ENCODE results near the gene PPP1R3F. TPM values are rescaled to one million over a fixed set of nuclear protein-coding genes. Genes with fewer than 3 reads are reported as not detected.

Gene PPP1R3F
- total and polyA plus RNA-seq, 4 donors = 0.78 to 1.7 (median 1.4) TPM

DNA sequence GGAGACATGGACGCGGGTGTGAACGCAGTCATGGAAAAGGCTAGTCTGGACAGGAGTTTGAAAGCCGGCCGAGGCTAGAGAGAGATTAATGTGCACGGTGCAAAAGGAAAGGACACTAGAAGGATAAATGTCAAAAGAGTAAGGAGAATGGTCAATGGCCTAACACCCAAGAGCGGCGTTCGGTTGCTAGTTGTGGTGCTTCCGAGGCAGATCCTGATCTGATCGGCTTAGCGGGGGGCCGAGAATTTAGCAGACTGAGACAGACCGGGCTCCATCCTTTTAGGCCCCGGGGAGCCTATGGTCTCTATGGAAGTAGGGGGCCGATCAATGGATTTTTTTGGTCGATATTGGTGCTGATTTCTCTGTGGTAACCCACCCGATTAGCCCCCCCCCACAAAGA, 40.8 kb downstream of the PPP1R3F start:
- no peak overlapping the region for H3K27ac ChIP-seq (ENCODE audit: low read depth in 1 of 2, low read length in 2 of 2)

DNA sequence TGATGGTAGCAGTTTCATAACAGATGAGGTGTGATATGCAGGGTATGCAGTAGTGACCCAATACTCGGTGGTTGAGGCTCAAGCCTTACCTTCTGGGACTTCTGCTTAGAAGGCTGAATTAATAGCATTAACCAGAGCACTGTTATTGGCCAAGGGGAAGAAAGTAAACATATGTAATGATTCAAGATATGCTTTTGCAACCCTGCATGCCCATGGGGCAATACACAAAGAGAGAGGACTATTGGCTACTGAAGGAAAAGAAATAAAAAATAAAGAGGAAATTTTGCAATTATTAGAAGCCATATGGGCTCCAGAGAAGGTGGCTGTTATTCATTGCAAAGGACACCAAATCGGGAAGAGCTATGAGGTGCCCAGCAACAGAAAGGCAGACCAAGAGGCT, 42.6 kb downstream of the PPP1R3F start:
- Histone ChIP-seq H3K36me3 (ENCODE audit: control insufficient read depth in 4 of 4, insufficient read depth in 3 of 4, low read depth in 1 of 4, low read length in 3 of 4) (no peaks in the 10 kb centered on the region), H3K4me1 (ENCODE audit: control insufficient read depth in 4 of 4, insufficient read depth in 4 of 4, low read length in 3 of 4) (peaks cover 0 to 12% (median 7%) of the 10 kb centered on the region in 4 donors), H3K4me3 (ENCODE audit: low read depth in 1 of 3, low read length in 3 of 3) (no peak overlapping the region), H3K9ac (ENCODE audit: low read depth in 1 of 2, low read length in 2 of 2) (no peak overlapping the region), H3K27ac (ENCODE audit: low read depth in 1 of 2, low read length in 2 of 2) (no peak overlapping the region), H3K9me3 (ENCODE audit: control insufficient read depth in 4 of 4, low read length in 3 of 4) (no peaks in the 10 kb centered on the region), H3K27me3 (ENCODE audit: control insufficient read depth in 4 of 4, insufficient read depth in 4 of 4, low read length in 3 of 4) (no peaks in the 10 kb centered on the region)
- TF ChIP-seq, protein P1, sequence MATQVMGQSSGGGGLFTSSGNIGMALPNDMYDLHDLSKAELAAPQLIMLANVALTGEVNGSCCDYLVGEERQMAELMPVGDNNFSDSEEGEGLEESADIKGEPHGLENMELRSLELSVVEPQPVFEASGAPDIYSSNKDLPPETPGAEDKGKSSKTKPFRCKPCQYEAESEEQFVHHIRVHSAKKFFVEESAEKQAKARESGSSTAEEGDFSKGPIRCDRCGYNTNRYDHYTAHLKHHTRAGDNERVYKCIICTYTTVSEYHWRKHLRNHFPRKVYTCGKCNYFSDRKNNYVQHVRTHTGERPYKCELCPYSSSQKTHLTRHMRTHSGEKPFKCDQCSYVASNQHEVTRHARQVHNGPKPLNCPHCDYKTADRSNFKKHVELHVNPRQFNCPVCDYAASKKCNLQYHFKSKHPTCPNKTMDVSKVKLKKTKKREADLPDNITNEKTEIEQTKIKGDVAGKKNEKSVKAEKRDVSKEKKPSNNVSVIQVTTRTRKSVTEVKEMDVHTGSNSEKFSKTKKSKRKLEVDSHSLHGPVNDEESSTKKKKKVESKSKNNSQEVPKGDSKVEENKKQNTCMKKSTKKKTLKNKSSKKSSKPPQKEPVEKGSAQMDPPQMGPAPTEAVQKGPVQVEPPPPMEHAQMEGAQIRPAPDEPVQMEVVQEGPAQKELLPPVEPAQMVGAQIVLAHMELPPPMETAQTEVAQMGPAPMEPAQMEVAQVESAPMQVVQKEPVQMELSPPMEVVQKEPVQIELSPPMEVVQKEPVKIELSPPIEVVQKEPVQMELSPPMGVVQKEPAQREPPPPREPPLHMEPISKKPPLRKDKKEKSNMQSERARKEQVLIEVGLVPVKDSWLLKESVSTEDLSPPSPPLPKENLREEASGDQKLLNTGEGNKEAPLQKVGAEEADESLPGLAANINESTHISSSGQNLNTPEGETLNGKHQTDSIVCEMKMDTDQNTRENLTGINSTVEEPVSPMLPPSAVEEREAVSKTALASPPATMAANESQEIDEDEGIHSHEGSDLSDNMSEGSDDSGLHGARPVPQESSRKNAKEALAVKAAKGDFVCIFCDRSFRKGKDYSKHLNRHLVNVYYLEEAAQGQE (IDR thresholded peaks at IDR 0.05) = no peak
- TF ChIP-seq NR2F2 (IDR thresholded peaks at IDR 0.05) = no peak
- TF ChIP-seq TAF1 (conservative IDR thresholded peaks at IDR 0.05) = no peak
- TF ChIP-seq, protein P2, sequence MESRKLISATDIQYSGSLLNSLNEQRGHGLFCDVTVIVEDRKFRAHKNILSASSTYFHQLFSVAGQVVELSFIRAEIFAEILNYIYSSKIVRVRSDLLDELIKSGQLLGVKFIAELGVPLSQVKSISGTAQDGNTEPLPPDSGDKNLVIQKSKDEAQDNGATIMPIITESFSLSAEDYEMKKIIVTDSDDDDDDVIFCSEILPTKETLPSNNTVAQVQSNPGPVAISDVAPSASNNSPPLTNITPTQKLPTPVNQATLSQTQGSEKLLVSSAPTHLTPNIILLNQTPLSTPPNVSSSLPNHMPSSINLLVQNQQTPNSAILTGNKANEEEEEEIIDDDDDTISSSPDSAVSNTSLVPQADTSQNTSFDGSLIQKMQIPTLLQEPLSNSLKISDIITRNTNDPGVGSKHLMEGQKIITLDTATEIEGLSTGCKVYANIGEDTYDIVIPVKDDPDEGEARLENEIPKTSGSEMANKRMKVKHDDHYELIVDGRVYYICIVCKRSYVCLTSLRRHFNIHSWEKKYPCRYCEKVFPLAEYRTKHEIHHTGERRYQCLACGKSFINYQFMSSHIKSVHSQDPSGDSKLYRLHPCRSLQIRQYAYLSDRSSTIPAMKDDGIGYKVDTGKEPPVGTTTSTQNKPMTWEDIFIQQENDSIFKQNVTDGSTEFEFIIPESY (IDR thresholded peaks at IDR 0.05) = no peak
- TF ChIP-seq YY1 (IDR thresholded peaks at IDR 0.05) = no peak
- no peak for TF ChIP-seq FOXA2 (IDR thresholded peaks at IDR 0.05)
- TF ChIP-seq, protein P3, sequence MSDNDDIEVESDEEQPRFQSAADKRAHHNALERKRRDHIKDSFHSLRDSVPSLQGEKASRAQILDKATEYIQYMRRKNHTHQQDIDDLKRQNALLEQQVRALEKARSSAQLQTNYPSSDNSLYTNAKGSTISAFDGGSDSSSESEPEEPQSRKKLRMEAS (IDR thresholded peaks at IDR 0.05) = no peak
- no peak for TF ChIP-seq RXRA (IDR thresholded peaks at IDR 0.05)
- no peak for TF ChIP-seq FOXA1 (IDR thresholded peaks at IDR 0.05)
- TF ChIP-seq, protein P4, sequence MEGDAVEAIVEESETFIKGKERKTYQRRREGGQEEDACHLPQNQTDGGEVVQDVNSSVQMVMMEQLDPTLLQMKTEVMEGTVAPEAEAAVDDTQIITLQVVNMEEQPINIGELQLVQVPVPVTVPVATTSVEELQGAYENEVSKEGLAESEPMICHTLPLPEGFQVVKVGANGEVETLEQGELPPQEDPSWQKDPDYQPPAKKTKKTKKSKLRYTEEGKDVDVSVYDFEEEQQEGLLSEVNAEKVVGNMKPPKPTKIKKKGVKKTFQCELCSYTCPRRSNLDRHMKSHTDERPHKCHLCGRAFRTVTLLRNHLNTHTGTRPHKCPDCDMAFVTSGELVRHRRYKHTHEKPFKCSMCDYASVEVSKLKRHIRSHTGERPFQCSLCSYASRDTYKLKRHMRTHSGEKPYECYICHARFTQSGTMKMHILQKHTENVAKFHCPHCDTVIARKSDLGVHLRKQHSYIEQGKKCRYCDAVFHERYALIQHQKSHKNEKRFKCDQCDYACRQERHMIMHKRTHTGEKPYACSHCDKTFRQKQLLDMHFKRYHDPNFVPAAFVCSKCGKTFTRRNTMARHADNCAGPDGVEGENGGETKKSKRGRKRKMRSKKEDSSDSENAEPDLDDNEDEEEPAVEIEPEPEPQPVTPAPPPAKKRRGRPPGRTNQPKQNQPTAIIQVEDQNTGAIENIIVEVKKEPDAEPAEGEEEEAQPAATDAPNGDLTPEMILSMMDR (IDR thresholded peaks at IDR 0.05; ENCODE audit: low read depth, low read length, missing input control) = no peak
- no peak for TF ChIP-seq SP1 (IDR thresholded peaks at IDR 0.05)
- no peak for TF ChIP-seq HNF4A (conservative IDR thresholded peaks at IDR 0.05)
- TF ChIP-seq GABPA (IDR thresholded peaks at IDR 0.05 in 1 of 2, conservative IDR thresholded peaks at IDR 0.05 in 1 of 2) = no peak
- TF ChIP-seq HNF4G (IDR thresholded peaks at IDR 0.05) = no peak
- TF ChIP-seq RAD21 (IDR thresholded peaks at IDR 0.05) = no peak
- TF ChIP-seq JUND (IDR thresholded peaks at IDR 0.05) = no peak
- TF ChIP-seq EGR1 (IDR thresholded peaks at IDR 0.05; ENCODE audit: low read depth in 2 of 2) = no peak
- TF ChIP-seq, protein P5, sequence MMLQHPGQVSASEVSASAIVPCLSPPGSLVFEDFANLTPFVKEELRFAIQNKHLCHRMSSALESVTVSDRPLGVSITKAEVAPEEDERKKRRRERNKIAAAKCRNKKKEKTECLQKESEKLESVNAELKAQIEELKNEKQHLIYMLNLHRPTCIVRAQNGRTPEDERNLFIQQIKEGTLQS (IDR thresholded peaks at IDR 0.05) = no peak
- 94% methylated on average over 2 of the region's 2 CpGs for WGBS
- DNase-seq (ENCODE audit: low spot score) = no peak

More for the DNA sequence above, 40.8 kb downstream of the PPP1R3F start:
- TF ChIP-seq RXRA (IDR thresholded peaks at IDR 0.05) = no peak
- TF ChIP-seq YY1 (IDR thresholded peaks at IDR 0.05) = no peak
- no peak for TF ChIP-seq FOXA1 (IDR thresholded peaks at IDR 0.05)
- TF ChIP-seq, protein P3 (IDR thresholded peaks at IDR 0.05) = no peak
- TF ChIP-seq NR2F2 (IDR thresholded peaks at IDR 0.05) = no peak
- no peak for TF ChIP-seq SP1 (IDR thresholded peaks at IDR 0.05)
- TF ChIP-seq HNF4G (IDR thresholded peaks at IDR 0.05) = no peak
- no peak for TF ChIP-seq TAF1 (conservative IDR thresholded peaks at IDR 0.05)
- TF ChIP-seq, protein P5 (IDR thresholded peaks at IDR 0.05) = no peak
- TF ChIP-seq, protein P2 (IDR thresholded peaks at IDR 0.05) = no peak
- TF ChIP-seq FOXA2 (IDR thresholded peaks at IDR 0.05) = no peak
- Histone ChIP-seq H3K27me3 (ENCODE audit: control insufficient read depth in 4 of 4, insufficient read depth in 4 of 4, low read length in 3 of 4) (no peaks in the 10 kb centered on the region), H3K4me3 (ENCODE audit: low read depth in 1 of 3, low read length in 3 of 3) (no peak overlapping the region), H3K9ac (ENCODE audit: low read depth in 1 of 2, low read length in 2 of 2) (no peak overlapping the region), H3K4me1 (ENCODE audit: control insufficient read depth in 4 of 4, insufficient read depth in 4 of 4, low read length in 3 of 4) (peaks cover 0 to 12% (median 7%) of the 10 kb centered on the region in 4 donors), H3K36me3 (ENCODE audit: control insufficient read depth in 4 of 4, insufficient read depth in 3 of 4, low read depth in 1 of 4, low read length in 3 of 4) (no peaks in the 10 kb centered on the region), H3K9me3 (ENCODE audit: control insufficient read depth in 4 of 4, low read length in 3 of 4) (no peaks in the 10 kb centered on the region)
- DNase-seq (ENCODE audit: low spot score) = no peak
- WGBS = 82% methylated on average over 18 of the region's 18 CpGs

All from liver (tissue), 9 donors.